ENCODE measurements around the gene NDFIP2.

Gene NDFIP2

DNA sequence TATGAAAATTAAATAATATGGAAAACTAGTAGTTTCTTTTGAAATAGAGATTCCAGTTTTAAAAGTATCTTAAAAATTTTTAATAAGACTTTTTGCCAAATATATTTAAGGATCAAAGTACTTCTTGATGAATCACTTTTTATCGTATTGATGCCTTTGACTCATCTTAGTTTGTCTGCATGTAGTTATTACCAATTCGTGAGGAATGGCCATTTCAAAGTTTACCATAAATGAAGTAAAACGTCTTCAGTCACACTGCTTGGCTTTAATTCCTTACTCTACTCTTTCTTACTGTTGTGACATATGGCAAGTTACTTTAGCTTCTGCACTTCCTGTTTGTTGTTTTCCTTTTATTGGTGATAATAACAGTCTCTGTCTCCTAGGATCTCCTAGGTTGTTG, 38.3 kb downstream of the NDFIP2 start:
- Histone ChIP-seq H3K9ac (ENCODE audit: low read depth, low read length, poor library complexity, severe bottlenecking) (no peak overlapping the region), H3K27me3 (ENCODE audit: insufficient read depth, low read length, poor library complexity, severe bottlenecking) (no peaks in the 10 kb centered on the region), H3K79me2 (ENCODE audit: insufficient read depth, low read length) (no peaks in the 10 kb centered on the region), H3K4me1 (ENCODE audit: insufficient read depth, low read length, poor library complexity, severe bottlenecking) (peaks cover 71% of the 10 kb centered on the region), H2AFZ (ENCODE audit: low read length) (0 out of 2 replicates have a peak overlapping the region, but pooled peaks have one; percentile 42), H3K9me3 (ENCODE audit: insufficient read depth, low read depth, low read length) (no peaks in the 10 kb centered on the region), H3F3A (ENCODE audit: low read depth) (peaks cover 3% of the 10 kb centered on the region; the same call in 1 of the 2 replicates), H4K20me1 (ENCODE audit: insufficient read depth, low read length, poor library complexity, severe bottlenecking) (no peaks in the 10 kb centered on the region), H3K36me3 (ENCODE audit: insufficient read depth, low read length) (no peaks in the 10 kb centered on the region), H3K9me2 (replicated peaks; ENCODE audit: low read depth, low read length) (no peaks in the 10 kb centered on the region), H3K4me2 (ENCODE audit: low read depth, low read length, poor library complexity, severe bottlenecking) (no peak overlapping the region), H3K4me3 (ENCODE audit: low read length, poor library complexity, severe bottlenecking) (no peak overlapping the region)
- TF ChIP-seq EZH2phosphoT487 (IDR thresholded peaks at IDR 0.05; ENCODE audit: borderline replicate concordance), result no peak
- TF ChIP-seq CTCF (conservative IDR thresholded peaks at IDR 0.05; ENCODE audit: low read length), result no peak

GRCh38 chr13:79522583-79522982, 41.6 kb downstream of the NDFIP2 start:
- H3K36me3 ChIP-seq (ENCODE audit: insufficient read depth, low read length), result no peaks in the 10 kb centered on the region
- peaks cover 3% of the 10 kb centered on the region; the same call in 1 of the 2 replicates for H3F3A ChIP-seq (ENCODE audit: low read depth)
- H4K20me1 ChIP-seq (ENCODE audit: insufficient read depth, low read length, poor library complexity, severe bottlenecking), result no peaks in the 10 kb centered on the region
- H3K79me2 ChIP-seq (ENCODE audit: insufficient read depth, low read length), result no peaks in the 10 kb centered on the region
- no peaks in the 10 kb centered on the region for H3K27me3 ChIP-seq (ENCODE audit: insufficient read depth, low read length, poor library complexity, severe bottlenecking)
- H3K4me2 ChIP-seq (ENCODE audit: low read depth, low read length, poor library complexity, severe bottlenecking), result peak overlapping the region; percentile 67
- peaks cover 75% of the 10 kb centered on the region for H3K4me1 ChIP-seq (ENCODE audit: insufficient read depth, low read length, poor library complexity, severe bottlenecking)
- TF ChIP-seq EZH2phosphoT487 (IDR thresholded peaks at IDR 0.05; ENCODE audit: borderline replicate concordance), result no peak
- H3K9ac ChIP-seq (ENCODE audit: low read depth, low read length, poor library complexity, severe bottlenecking), result peak overlapping the region; percentile 47
- no peaks in the 10 kb centered on the region for H3K9me3 ChIP-seq (ENCODE audit: insufficient read depth, low read depth, low read length)
- H2AFZ ChIP-seq (ENCODE audit: low read length), result 0 out of 2 replicates have a peak overlapping the region, but pooled peaks have one; percentile 31
- peak overlapping the region; percentile 34 for H3K4me3 ChIP-seq (ENCODE audit: low read length, poor library complexity, severe bottlenecking)
- no peaks in the 10 kb centered on the region for H3K9me2 ChIP-seq (replicated peaks; ENCODE audit: low read depth, low read length)

DNA sequence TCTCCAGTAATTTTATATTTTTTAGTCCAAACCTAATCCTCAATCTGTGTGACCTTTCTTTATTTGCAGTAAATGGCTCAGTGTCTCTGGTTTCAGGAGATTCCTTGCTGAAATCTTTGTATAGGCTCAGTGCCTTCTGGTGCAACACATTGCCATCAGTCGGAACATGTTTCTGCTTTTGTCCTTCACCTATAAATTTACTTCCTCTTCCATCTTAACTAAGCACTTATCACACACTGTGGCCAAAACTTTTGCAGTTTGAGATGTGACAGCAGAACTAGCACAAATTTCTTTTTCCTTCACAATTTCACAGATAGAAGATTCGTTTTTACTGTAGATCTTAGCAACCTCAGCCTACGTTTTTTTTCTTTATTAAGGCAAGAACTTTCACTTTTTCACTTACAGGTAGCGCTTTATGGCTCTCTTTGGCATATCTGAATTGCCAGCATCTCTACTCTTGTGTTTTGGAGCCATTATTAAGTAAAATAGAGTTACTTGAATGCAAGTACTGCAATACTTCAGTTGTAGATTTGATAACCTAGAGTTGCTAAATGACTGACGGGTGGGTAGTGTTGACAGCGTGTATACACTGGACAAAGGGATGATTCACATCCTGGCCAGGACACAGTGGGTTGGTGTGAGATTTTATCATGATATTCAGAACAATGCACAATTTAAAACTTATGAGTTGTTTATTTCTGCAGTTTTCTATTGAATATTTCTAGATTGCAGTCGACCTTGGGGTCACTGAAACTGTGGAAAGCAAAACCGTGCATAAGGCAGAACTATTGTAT, 44.3 kb downstream of the NDFIP2 start:
- TF ChIP-seq EZH2phosphoT487 (IDR thresholded peaks at IDR 0.05; ENCODE audit: borderline replicate concordance) (no peak), CTCF (conservative IDR thresholded peaks at IDR 0.05; ENCODE audit: low read length) (no peak)
- H4K20me1 ChIP-seq (ENCODE audit: insufficient read depth, low read length, poor library complexity, severe bottlenecking), result no peaks in the 10 kb centered on the region
- no peaks in the 10 kb centered on the region for H3K9me2 ChIP-seq (replicated peaks; ENCODE audit: low read depth, low read length)
- H3K79me2 ChIP-seq (ENCODE audit: insufficient read depth, low read length), result no peaks in the 10 kb centered on the region
- H3K27me3 ChIP-seq (ENCODE audit: insufficient read depth, low read length, poor library complexity, severe bottlenecking), result no peaks in the 10 kb centered on the region
- H2AFZ ChIP-seq (ENCODE audit: low read length), result peak overlapping the region; percentile 55
- peak overlapping the region; percentile 6 for H3K4me2 ChIP-seq (ENCODE audit: low read depth, low read length, poor library complexity, severe bottlenecking)
- H3F3A ChIP-seq (ENCODE audit: low read depth), result peaks cover 7% of the 10 kb centered on the region; the same call in 1 of the 2 replicates
- H3K36me3 ChIP-seq (ENCODE audit: insufficient read depth, low read length), result no peaks in the 10 kb centered on the region
- H3K4me3 ChIP-seq (ENCODE audit: low read length, poor library complexity, severe bottlenecking), result no peak overlapping the region
- H3K4me1 ChIP-seq (ENCODE audit: insufficient read depth, low read length, poor library complexity, severe bottlenecking), result peaks cover 58% of the 10 kb centered on the region
- H3K9me3 ChIP-seq (ENCODE audit: insufficient read depth, low read depth, low read length), result no peaks in the 10 kb centered on the region
- H3K9ac ChIP-seq (ENCODE audit: low read depth, low read length, poor library complexity, severe bottlenecking), result peak overlapping the region; percentile 12

All from Loucy (cell line).